ENCODE data around the gene OR2W3.

The OR2W3 gene

DNA sequence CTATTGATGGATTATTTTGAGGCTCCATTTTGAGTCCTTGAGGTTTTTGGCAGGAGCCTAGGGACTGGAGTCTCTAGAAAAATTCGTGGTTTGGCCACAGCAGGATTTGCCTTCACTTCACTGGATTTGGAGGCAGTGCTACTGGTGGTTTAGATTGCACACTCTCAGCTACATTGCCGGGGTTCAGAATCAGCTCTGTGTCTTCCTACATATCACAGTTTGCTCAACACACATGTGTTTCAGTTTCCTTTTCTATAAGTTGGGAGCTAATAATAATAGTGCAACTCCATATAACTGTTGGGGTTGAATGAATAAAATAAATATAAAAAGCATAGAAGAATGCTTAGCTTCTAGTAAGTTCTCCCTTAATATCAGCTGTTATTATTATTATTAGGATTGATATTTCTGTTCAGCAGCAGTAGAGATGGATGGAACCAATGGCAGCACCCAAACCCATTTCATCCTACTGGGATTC is at the start of gene OR2W3:
Gene OR2W3, plus strand, starts transcription at position 425 of the 475 bp plus-strand sequence. Its CDS starts 0 bp downstream, at position 425.
- no peak for DNase-seq (ENCODE audit: low spot score)
- H3K4me3 ChIP-seq = no peak within 1 kb of the TSS
- no peak within 1 kb of the TSS for H3K27ac ChIP-seq
- TF ChIP-seq, protein P1, sequence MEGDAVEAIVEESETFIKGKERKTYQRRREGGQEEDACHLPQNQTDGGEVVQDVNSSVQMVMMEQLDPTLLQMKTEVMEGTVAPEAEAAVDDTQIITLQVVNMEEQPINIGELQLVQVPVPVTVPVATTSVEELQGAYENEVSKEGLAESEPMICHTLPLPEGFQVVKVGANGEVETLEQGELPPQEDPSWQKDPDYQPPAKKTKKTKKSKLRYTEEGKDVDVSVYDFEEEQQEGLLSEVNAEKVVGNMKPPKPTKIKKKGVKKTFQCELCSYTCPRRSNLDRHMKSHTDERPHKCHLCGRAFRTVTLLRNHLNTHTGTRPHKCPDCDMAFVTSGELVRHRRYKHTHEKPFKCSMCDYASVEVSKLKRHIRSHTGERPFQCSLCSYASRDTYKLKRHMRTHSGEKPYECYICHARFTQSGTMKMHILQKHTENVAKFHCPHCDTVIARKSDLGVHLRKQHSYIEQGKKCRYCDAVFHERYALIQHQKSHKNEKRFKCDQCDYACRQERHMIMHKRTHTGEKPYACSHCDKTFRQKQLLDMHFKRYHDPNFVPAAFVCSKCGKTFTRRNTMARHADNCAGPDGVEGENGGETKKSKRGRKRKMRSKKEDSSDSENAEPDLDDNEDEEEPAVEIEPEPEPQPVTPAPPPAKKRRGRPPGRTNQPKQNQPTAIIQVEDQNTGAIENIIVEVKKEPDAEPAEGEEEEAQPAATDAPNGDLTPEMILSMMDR (IDR thresholded peaks at IDR 0.05) = no peak

- no peak for DNase-seq (ENCODE audit: low spot score)
- no peak overlapping the region for H3K4me3 ChIP-seq
- no peak overlapping the region for H3K27ac ChIP-seq
- TF ChIP-seq, protein P1 (IDR thresholded peaks at IDR 0.05) = no peak
Measured at GRCh38 chr1:247845693-247846017, 49.7 kb upstream of the OR2W3 start.

DNA sequence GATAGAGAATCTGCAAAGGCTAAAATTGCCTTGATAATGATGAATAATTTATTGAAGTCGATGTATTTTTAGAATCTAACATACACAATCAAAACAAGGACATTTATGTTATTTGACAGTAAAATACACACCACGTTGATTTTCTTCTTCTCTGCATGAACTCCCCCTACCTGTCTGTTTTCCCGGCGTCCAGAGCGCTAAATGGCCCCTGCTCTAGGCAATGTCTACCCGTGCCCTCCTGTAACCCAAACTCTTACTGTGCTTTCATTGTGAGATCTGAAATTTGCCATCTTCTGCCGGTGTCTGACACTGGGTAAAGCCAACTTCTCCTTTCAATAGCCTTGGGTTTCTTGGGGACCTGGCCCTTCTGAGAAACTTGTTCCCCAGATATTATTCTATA is 47.0 kb upstream of the OR2W3 start:
- no peak overlapping the region for H3K27ac ChIP-seq
- DNase-seq (ENCODE audit: low spot score) = no peak
- H3K4me3 ChIP-seq = no peak overlapping the region
- TF ChIP-seq, protein P1 (IDR thresholded peaks at IDR 0.05) = no peak

DNA sequence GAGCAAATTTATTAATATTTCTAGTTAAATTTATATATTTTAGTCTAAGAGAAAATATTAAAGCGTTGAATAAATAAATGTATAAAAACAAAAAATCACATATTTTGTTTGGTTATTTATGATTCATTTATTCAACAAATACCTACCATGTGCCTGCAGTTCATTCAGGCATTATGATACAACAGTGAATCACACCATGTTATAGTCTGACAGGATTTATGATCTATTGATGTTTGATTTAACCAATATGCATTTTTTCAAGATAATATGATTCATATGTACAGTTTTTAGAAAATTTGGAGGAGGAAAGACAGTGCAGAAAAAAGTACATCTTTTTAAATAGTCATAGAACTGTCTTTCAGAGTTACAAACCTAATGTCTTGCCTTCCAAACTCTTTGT is 45.8 kb upstream of the OR2W3 start:
- TF ChIP-seq, protein P1 (IDR thresholded peaks at IDR 0.05) = no peak

DNA sequence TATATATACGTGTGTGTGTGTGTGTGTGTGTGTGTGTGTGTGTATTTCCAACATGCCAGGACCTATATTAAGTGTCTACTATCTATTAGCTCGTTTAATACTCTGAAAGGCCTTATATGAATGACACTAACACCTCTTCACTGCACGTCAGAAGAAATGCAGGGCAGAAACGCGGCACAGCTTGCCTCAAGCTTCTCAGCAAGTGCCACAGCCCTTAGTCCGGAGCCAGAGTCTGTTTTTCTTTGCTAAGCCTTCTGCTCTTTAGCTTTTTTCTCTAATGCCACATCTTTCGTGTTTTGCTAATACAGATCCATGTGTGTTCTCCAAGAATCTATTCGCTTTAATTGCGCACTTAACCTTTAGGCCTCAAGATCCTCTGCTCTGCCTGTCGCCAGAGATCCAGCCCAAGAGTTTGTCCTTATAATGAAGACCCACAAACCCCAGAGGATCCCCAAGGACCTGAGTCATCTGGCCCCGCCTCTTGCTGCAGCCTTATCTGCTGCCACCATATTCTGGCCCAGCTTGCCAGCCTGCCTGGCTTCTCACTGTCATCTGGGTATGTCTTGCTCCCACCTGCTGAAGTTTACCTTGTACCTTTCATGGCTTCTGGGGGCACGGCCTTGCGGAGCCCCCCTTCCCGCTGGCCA is 40.4 kb upstream of the OR2W3 start:
- H3K27ac ChIP-seq = no peak overlapping the region
- no peak overlapping the region for H3K4me3 ChIP-seq
- DNase-seq (ENCODE audit: low spot score) = no peak
- TF ChIP-seq, protein P1 (IDR thresholded peaks at IDR 0.05) = no peak

More for the DNA sequence above, 45.8 kb upstream of the OR2W3 start:
- Histone ChIP-seq H3K27ac (no peak overlapping the region), H3K4me3 (no peak overlapping the region)
- DNase-seq (ENCODE audit: low spot score) = no peak

DNA sequence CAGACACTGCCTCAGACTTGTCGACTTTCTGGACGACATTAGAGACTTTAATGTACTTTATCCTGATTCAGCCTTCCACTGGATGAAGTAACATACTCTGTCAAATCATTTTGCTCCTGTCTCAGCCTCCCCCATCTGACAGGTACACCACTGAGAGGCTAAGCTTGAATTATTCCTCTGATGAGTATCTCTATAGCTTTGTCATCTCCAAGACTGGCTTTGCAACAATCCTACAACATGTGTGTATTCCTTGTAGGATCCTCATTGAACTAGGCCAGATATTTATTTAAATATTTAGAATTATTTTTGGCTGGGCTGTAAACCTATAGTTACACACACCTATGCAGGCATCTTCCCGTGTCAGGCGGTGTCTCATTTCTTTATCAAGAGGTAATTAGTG is 39.5 kb upstream of the OR2W3 start:
- TF ChIP-seq, protein P1 (IDR thresholded peaks at IDR 0.05) = no peak
- no peak for DNase-seq (ENCODE audit: low spot score)
- H3K27ac ChIP-seq = no peak overlapping the region
- no peak overlapping the region for H3K4me3 ChIP-seq
